Measurements from ENCODE around the gene TREX2.

The TREX2 gene

DNA sequence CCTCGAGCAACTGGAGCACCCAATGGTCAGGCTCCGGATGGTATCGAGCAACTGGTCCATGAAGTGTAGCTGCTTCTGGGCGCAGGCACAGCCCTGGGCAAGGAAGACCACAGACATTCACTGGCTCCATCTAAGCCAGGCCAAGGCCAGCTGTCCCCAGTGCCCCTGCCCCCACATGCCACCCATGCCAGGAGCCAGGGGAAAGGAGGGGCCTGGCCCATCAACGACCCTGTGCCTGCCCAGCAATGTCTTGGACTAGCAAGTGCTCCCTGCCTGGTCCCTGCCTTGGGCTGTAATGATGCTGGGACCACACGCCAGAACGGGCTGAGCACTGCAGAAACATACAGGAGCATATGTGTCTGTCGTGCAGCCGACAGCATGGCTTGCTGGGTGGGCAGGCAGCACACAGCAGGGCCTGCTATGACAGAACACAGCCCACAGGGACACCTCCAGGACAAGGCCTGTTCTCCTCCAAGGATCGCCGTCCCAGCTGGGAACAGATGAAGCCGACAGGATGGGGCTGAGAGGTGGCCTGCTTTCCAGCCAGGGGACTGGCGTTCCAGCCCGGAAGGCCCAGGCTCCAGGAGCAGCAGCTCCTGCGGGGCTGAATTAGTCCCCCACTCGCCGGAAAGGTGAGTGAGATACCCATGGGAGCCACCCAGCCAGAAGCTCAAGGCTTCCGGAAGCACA, 11.4 kb upstream of the TREX2 start:
- no peak for ATAC-seq (replicated peaks)
- Mint-ChIP-seq H3K9me3 (no peaks in the 10 kb centered on the region), H3K4me3 (no peak overlapping the region), H3K4me1 (ENCODE audit: low read depth in 2 of 2) (no peaks in the 10 kb centered on the region), H3K36me3 (ENCODE audit: insufficient read depth) (peaks cover 18% of the 10 kb centered on the region), H3K27ac (no peak overlapping the region), H3K27me3 (no peaks in the 10 kb centered on the region)
- no peak for DNase-seq

DNA sequence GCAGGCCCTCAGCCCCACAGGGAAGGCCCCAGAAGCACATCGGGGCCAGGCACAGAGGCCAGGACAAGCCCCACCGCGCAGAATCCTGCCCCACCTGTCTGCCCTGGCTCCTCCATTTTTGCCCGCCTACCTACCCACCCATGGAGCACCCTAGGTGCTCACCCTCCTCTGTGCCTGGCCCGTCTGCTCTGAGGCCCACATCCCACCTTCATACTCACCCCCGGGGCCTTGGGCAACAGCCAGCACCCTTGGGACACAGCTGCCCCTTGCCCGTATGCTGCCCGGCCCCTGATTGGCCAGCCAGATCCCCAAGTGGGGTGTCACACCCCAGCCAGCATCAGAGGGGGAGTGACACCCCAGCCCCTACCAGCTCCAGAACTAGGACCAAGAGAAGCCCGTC, 10.8 kb upstream of the TREX2 start:
- DNase-seq (no peak), ATAC-seq (replicated peaks) (no peak)
- H3K9me3 Mint-ChIP-seq, result no peaks in the 10 kb centered on the region
- H3K36me3 Mint-ChIP-seq (ENCODE audit: insufficient read depth), result peaks cover 18% of the 10 kb centered on the region
- no peaks in the 10 kb centered on the region for H3K4me1 Mint-ChIP-seq (ENCODE audit: low read depth in 2 of 2)
- no peak overlapping the region for H3K27ac Mint-ChIP-seq
- H3K27me3 Mint-ChIP-seq, result no peaks in the 10 kb centered on the region
- no peak overlapping the region for H3K4me3 Mint-ChIP-seq

GRCh38 chrX:153456161-153456560, 10.3 kb upstream of the TREX2 start:
- no peak overlapping the region for H3K27ac Mint-ChIP-seq

DNA sequence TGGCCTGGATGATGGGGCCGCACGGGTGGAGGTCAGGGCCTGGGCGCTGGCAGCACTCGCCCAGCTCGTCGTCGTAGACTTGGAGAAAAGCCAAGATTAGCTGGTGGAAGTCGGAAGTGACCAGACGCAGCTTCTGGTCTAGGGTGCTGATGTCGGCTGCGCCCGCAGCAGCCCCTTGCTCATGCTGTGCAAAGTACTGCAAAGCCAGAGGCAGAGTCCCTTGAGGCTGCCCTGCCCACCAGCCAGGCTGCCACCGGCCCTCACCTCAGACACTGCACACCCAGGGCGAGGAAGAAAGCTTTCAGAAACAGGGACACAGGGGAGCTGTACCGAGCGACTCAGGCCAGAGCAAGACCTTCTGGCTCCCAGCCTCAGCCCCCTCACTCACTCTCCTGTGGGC, 9.7 kb upstream of the TREX2 start:
- no peaks in the 10 kb centered on the region for H3K27me3 Mint-ChIP-seq
- ATAC-seq (replicated peaks) (no peak), DNase-seq (no peak)
- no peaks in the 10 kb centered on the region for H3K4me1 Mint-ChIP-seq (ENCODE audit: low read depth in 2 of 2)
- H3K4me3 Mint-ChIP-seq, result no peak overlapping the region
- H3K27ac Mint-ChIP-seq, result no peak overlapping the region
- H3K9me3 Mint-ChIP-seq, result no peaks in the 10 kb centered on the region
- H3K36me3 Mint-ChIP-seq (ENCODE audit: insufficient read depth), result peaks cover 15% of the 10 kb centered on the region

More at GRCh38 chrX:153456161-153456560, 10.3 kb upstream of the TREX2 start:
- Mint-ChIP-seq H3K9me3 (no peaks in the 10 kb centered on the region), H3K36me3 (ENCODE audit: insufficient read depth) (peaks cover 18% of the 10 kb centered on the region), H3K4me3 (no peak overlapping the region), H3K27me3 (no peaks in the 10 kb centered on the region), H3K4me1 (ENCODE audit: low read depth in 2 of 2) (no peaks in the 10 kb centered on the region)
- DNase-seq, result no peak
- ATAC-seq (replicated peaks), result no peak

DNA sequence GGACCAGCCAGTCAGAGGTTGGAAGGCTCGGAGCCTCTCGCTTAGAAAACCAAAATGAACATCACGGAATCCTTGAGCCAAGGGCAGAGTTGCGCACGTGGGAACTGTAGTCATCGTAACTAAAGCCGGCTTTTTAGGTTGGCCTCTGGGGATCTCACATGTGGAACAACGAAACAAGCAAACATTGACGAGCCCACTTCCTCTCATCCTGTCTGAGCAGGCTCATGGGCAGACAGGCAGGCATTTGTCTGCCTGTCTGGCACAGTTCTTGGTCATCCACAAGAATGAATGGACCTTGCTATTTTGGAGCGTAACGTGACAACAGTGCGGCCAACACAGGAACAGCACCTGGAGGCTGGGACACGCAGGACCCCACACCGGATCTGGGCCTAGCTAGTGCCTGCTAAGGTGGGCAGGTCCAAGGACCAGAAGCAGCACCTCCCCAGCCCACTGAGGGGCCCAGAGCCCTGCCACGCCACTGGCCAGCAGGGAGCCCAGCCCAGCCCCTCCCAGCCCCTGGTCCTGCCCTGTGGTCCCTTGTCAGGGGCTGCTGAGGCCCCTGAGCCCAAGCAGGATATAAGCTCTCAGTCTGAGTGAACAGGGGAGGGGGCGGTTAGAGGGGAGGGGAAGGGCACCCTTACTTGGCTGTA, 9.2 kb upstream of the TREX2 start:
- no peak for DNase-seq
- Mint-ChIP-seq H3K27me3 (no peaks in the 10 kb centered on the region), H3K27ac (no peak overlapping the region), H3K4me3 (no peak overlapping the region), H3K9me3 (no peaks in the 10 kb centered on the region), H3K36me3 (ENCODE audit: insufficient read depth) (peaks cover 13% of the 10 kb centered on the region), H3K4me1 (ENCODE audit: low read depth in 2 of 2) (no peaks in the 10 kb centered on the region)
- ATAC-seq (replicated peaks), result no peak

DNA sequence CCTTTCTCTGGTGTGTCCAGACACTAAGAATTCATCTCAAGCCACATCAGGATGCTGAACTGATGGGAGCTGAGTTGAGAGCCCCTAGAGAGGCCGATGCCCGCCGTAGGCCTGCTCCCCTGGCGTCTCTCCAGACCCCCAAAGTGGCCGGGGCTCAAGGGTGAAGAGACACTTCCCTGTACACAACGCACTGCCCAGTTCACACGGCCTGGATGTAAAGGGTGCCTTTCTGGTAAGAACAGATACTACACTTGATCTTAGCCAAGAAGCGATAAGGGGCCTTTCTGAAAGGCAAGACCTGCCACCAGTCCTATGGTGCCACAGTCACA, 5.1 kb upstream of the TREX2 start:
- Mint-ChIP-seq H3K4me1 (ENCODE audit: low read depth in 2 of 2) (no peaks in the 10 kb centered on the region), H3K27me3 (no peaks in the 10 kb centered on the region)

GRCh38 chrX:153450114-153450948, 4.5 kb upstream of the TREX2 start:
- Mint-ChIP-seq H3K27me3 (no peaks in the 10 kb centered on the region), H3K4me1 (ENCODE audit: low read depth in 2 of 2) (no peaks in the 10 kb centered on the region)

More for the DNA sequence above, 5.1 kb upstream of the TREX2 start:
- H3K9me3 Mint-ChIP-seq, result no peaks in the 10 kb centered on the region
- no peak for ATAC-seq (replicated peaks)
- peaks cover 5% of the 10 kb centered on the region for H3K36me3 Mint-ChIP-seq (ENCODE audit: insufficient read depth)
- H3K27ac Mint-ChIP-seq, result no peak overlapping the region
- no peak overlapping the region for H3K4me3 Mint-ChIP-seq
- no peak for DNase-seq

DNA sequence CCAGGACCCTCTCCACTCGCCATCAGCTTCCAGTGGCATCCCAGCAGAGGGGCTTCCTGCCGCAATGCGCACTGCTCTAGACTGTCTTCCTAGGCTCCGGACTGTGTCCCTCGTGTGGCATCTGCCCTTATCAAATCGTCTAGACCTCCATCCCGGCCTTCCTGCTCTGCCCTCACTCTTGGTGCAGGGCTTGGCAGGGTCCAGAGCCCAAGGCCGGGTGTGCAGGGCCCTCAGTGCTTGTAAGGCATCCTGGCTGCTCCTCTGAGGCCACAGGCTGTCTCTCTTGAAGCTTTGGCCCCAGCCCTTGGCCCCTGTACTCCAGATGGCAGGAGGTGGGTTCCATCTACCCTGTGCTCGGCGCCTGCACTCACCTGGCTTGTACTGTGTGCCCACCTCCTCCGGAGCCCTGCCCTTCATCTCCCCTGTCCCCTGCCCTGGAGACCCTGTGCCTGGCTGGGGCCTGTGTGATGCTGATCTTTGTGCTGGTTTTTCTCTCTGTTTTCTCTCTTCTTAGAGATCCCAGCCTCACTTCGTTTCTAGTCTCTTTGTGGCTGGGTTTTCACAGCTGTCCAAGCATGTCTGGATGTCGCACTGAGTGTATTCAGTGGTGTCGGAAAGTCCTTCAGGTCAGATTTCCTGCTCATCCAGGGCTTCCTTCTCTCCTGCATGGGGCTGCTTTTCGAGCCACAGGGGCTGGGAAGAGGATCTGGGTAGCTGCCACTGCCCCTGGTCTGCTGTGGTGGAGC, 3.7 kb upstream of the TREX2 start:
- H3K4me3 Mint-ChIP-seq, result no peak overlapping the region
- ATAC-seq (replicated peaks) (no peak), DNase-seq (no peak)
- H3K27ac Mint-ChIP-seq, result peak overlapping the region in 1 of 2 donors; percentile 42
- H3K9me3 Mint-ChIP-seq, result no peaks in the 10 kb centered on the region
- peaks cover 5% of the 10 kb centered on the region for H3K36me3 Mint-ChIP-seq (ENCODE audit: insufficient read depth)
- H3K4me1 Mint-ChIP-seq (ENCODE audit: low read depth in 2 of 2), result no peaks in the 10 kb centered on the region
- no peaks in the 10 kb centered on the region for H3K27me3 Mint-ChIP-seq

More at GRCh38 chrX:153450114-153450948, 4.5 kb upstream of the TREX2 start:
- H3K27ac Mint-ChIP-seq, result no peak overlapping the region
- no peak overlapping the region for H3K4me3 Mint-ChIP-seq
- ATAC-seq (replicated peaks) (no peak), DNase-seq (no peak)
- H3K9me3 Mint-ChIP-seq, result no peaks in the 10 kb centered on the region
- H3K36me3 Mint-ChIP-seq (ENCODE audit: insufficient read depth), result peaks cover 5% of the 10 kb centered on the region

DNA sequence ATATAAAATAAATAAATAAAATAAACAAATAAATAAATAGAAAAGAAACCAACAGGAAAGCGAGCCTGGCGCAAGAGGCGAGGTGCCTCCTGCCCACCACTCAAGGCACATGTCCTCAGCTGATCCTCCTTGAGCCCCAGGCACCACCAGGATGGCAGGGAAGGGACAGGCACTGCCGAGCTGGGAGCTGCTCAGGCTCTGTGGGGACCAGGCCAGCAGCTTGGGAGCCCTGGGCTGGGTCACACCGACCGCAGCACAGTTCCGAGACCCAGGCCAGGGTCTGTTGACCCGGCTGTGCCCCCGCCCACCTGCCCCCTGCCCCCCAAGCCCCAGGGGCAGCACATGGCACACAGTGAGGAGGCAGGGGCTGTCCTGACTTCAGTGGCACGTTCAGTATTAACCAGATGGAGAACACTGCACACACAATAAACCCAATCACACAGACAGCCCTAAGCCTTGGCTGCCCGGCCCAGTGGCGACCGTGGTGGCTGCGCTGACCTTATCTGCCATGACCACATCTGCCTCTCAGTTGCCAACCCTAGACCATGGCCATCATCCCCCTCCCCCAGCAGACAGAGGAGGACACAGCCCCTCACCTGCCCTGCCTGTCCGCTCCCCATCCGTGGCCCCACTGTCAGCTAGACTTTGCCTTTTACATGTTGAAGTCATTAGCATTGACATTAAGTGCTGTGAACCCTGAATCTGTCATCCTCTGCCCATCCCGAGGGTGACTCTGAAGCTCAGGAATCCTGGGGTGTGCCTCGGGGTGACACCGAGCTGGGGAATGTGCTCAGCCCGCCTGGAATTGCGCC, 2.9 kb upstream of the TREX2 start:
- Mint-ChIP-seq H3K4me1 (ENCODE audit: low read depth in 2 of 2) (no peaks in the 10 kb centered on the region), H3K4me3 (no peak overlapping the region), H3K9me3 (no peaks in the 10 kb centered on the region), H3K36me3 (ENCODE audit: insufficient read depth) (peaks cover 5% of the 10 kb centered on the region), H3K27ac (no peak overlapping the region), H3K27me3 (no peaks in the 10 kb centered on the region)
- DNase-seq (no peak), ATAC-seq (replicated peaks) (no peak)

DNA sequence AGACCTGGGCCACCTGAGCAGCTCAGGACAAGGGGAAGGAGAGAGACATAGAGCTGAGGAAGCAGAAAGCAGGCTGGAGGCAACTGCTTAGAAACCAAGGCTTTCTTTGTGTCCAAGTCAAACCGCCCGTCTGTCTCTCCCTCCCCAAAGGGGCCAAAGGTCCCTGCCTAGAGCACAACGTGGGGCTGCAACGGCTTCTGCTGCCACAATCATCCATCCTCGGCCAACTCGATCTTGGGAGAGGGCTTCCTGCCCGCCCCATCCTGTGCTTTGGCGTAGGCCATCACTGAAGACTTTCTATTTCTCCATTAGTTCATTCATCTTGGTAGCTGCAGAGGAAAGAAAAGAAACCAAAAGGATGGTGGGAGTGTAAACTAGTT, 1.7 kb upstream of the TREX2 start:
- Mint-ChIP-seq H3K36me3 (ENCODE audit: insufficient read depth) (no peaks in the 10 kb centered on the region), H3K27me3 (no peaks in the 10 kb centered on the region), H3K27ac (no peak overlapping the region), H3K9me3 (no peaks in the 10 kb centered on the region), H3K4me1 (ENCODE audit: low read depth in 2 of 2) (no peaks in the 10 kb centered on the region), H3K4me3 (no peak overlapping the region)
- ATAC-seq (replicated peaks) (no peak), DNase-seq (no peak)

DNA sequence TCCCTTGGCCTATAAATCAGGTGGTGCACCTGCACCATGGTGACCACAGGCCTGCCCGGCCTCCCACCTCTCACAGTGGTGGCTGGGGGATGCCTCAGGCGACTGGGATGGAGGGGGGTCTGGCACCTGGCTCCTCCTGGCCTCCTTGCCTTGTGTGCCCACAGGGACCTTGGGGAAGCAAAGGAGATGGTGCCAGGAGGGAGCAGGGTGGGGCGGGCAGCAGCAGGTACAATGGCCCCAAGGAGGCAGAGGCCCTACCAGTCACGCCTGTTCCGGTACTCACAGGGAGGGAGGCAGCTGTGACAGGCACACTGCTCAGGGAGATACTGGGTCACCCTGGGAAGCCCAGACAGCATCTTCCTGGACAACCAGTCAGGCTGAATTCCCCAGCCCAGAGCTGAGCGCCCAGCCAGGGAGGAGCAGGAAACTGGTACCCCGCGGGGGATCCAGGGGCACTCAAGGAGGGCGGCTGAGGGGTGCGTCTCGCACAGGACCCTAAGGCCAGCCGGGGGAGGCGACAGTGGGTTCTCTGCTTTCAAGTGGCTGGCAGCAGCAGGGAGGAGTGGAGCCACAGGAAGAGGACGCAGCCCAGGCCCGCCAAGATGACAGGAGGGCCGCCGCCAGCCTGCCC, 1.2 kb upstream of the TREX2 start:
- ATAC-seq (replicated peaks) (no peak), DNase-seq (no peak)
- H3K4me3 Mint-ChIP-seq, result no peak overlapping the region

GRCh38 chrX:153446636-153446936, 730 bp upstream of the TREX2 start:
- ATAC-seq (replicated peaks) (no peak), DNase-seq (no peak)
- H3K27me3 Mint-ChIP-seq, result no peaks in the 10 kb centered on the region
- H3K4me3 Mint-ChIP-seq, result no peak overlapping the region
- peak overlapping the region in 1 of 2 donors; percentile 54 for H3K27ac Mint-ChIP-seq
- no peaks in the 10 kb centered on the region for H3K4me1 Mint-ChIP-seq (ENCODE audit: low read depth in 2 of 2)
- no peaks in the 10 kb centered on the region for H3K9me3 Mint-ChIP-seq
- no peaks in the 10 kb centered on the region for H3K36me3 Mint-ChIP-seq (ENCODE audit: insufficient read depth)

More for the DNA sequence above, 1.2 kb upstream of the TREX2 start:
- H3K4me1 Mint-ChIP-seq (ENCODE audit: low read depth in 2 of 2), result no peaks in the 10 kb centered on the region
- H3K27me3 Mint-ChIP-seq, result no peaks in the 10 kb centered on the region
- no peaks in the 10 kb centered on the region for H3K9me3 Mint-ChIP-seq
- no peaks in the 10 kb centered on the region for H3K36me3 Mint-ChIP-seq (ENCODE audit: insufficient read depth)
- no peak overlapping the region for H3K27ac Mint-ChIP-seq

All from effector memory CD8-positive, alpha-beta T cell (primary cell).